Ascending aorta (tissue), 2 donors: ENCODE measurements around the gene CREB5. TPM values are rescaled to one million over a fixed set of nuclear protein-coding genes. Genes with fewer than 3 reads are reported as not detected.

Experiments
- DNase-seq, 2 donors: peaks; one replicate each; pipeline ENCODE4 v3.0.0-alpha.2; 2019; ENCODE audit warnings: low spot score in 2 of 2
- H3K27ac ChIP-seq, 2 donors: fragments of 200-600 bp; sonication (generic); one replicate each; pipeline ENCODE4 v1.5.1; 2016 to 2017; ENCODE audit warnings: mild to moderate bottlenecking in 1 of 2
- H3K27me3 ChIP-seq: fragments of 200-600 bp; sonication (generic); one replicate; pipeline ENCODE4 v1.5.1; 2017
- H3K36me3 ChIP-seq, 2 donors: fragments of 200-600 bp; sonication (generic); one replicate each; pipeline ENCODE4 v1.5.1; 2016
- H3K4me1 ChIP-seq, 2 donors: fragments of 200-600 bp; sonication (generic); one replicate each; pipeline ENCODE4 v1.5.1; 2016 to 2017; ENCODE audit warnings: mild to moderate bottlenecking in 1 of 2
- H3K4me3 ChIP-seq, 2 donors: fragments of 200-600 bp; sonication (generic); one replicate each; pipeline ENCODE4 v1.5.1; 2016 to 2017; ENCODE audit warnings: mild to moderate bottlenecking in 1 of 2
- H3K9me3 ChIP-seq, 2 donors: fragments of 200-600 bp; sonication (generic); one replicate each; pipeline ENCODE4 v1.5.1; 2016
- CTCF ChIP-seq, 3 experiments: fragments of 200-600 bp in 2 of 3; fragments of 450-650 bp in 1 of 3; sonication (generic) in 2 of 3; IDR thresholded peaks; one replicate each; pipeline ENCODE4 v1.5.1; 2016 to 2019; ENCODE audit warnings: antibody characterized with exemption in 3 of 3, mild to moderate bottlenecking in 1 of 3, moderate library complexity in 1 of 3
- intact Hi-C: fragments of 100-400 bp; cut with DNase I; formaldehyde crosslinking; loops from one replicate; pipeline ENCODE4 v1.15.1; 2023
- total RNA-seq: library from RNA; depleted of rRNA; stranded (reverse); fragments of >200 nt; gene quantifications from one replicate; pipeline ENCODE4 v1.1.0, GENCODE V29; 2016

The CREB5 gene
- total RNA-seq, 1 donor from 2014 or later = 143 TPM

GRCh38 chr7:28373990-28374389, 38.3 kb upstream of the CREB5 start:
- no peak for DNase-seq
- no peaks in the 10 kb centered on the region for H3K4me1 ChIP-seq
- H3K9me3 ChIP-seq = no peaks in the 10 kb centered on the region
- intact Hi-C loops = no loop called here
- no peaks in the 10 kb centered on the region for H3K27me3 ChIP-seq
- no peak for TF ChIP-seq CTCF (IDR thresholded peaks at IDR 0.05)
- H3K4me3 ChIP-seq = no peak overlapping the region
- no peaks in the 10 kb centered on the region for H3K36me3 ChIP-seq
- H3K27ac ChIP-seq = no peak overlapping the region

GRCh38 chr7:28375729-28376128, 36.6 kb upstream of the CREB5 start:
- H3K27ac ChIP-seq = no peak overlapping the region
- intact Hi-C loops = no loop called here
- H3K4me1 ChIP-seq = no peaks in the 10 kb centered on the region
- no peaks in the 10 kb centered on the region for H3K27me3 ChIP-seq
- no peak overlapping the region for H3K4me3 ChIP-seq
- H3K9me3 ChIP-seq = no peaks in the 10 kb centered on the region
- H3K36me3 ChIP-seq = no peaks in the 10 kb centered on the region
- DNase-seq = no peak
- TF ChIP-seq CTCF (IDR thresholded peaks at IDR 0.05) = no peak

GRCh38 chr7:28376634-28377033, 35.7 kb upstream of the CREB5 start:
- Histone ChIP-seq H3K4me1 (no peaks in the 10 kb centered on the region), H3K27me3 (no peaks in the 10 kb centered on the region), H3K4me3 (no peak overlapping the region), H3K9me3 (no peaks in the 10 kb centered on the region), H3K27ac (no peak overlapping the region), H3K36me3 (no peaks in the 10 kb centered on the region)
- no peak for TF ChIP-seq CTCF (IDR thresholded peaks at IDR 0.05)
- intact Hi-C loops = no loop called here
- no peak for DNase-seq

- no peak overlapping the region for H3K4me3 ChIP-seq
These were observed 33.7 kb upstream of the CREB5 start for GRCh38 chr7:28378574-28379149.

GRCh38 chr7:28381466-28381865, 30.9 kb upstream of the CREB5 start:
- no peaks in the 10 kb centered on the region for H3K36me3 ChIP-seq
- H3K4me1 ChIP-seq = no peaks in the 10 kb centered on the region
- H3K27me3 ChIP-seq = no peaks in the 10 kb centered on the region
- DNase-seq = no peak
- H3K9me3 ChIP-seq = no peaks in the 10 kb centered on the region
- no peak for TF ChIP-seq CTCF (IDR thresholded peaks at IDR 0.05)
- intact Hi-C loops = no loop called here
- H3K27ac ChIP-seq = no peak overlapping the region
- H3K4me3 ChIP-seq = no peak overlapping the region

More at GRCh38 chr7:28378574-28379149, 33.7 kb upstream of the CREB5 start:
- no peaks in the 10 kb centered on the region for H3K27me3 ChIP-seq
- no peak for TF ChIP-seq CTCF (IDR thresholded peaks at IDR 0.05)
- H3K36me3 ChIP-seq = no peaks in the 10 kb centered on the region
- DNase-seq = no peak
- intact Hi-C loops = no loop called here
- no peak overlapping the region for H3K27ac ChIP-seq
- H3K4me1 ChIP-seq = no peaks in the 10 kb centered on the region
- H3K9me3 ChIP-seq = no peaks in the 10 kb centered on the region

- Histone ChIP-seq H3K27ac (no peak overlapping the region), H3K4me1 (no peaks in the 10 kb centered on the region), H3K9me3 (no peaks in the 10 kb centered on the region), H3K27me3 (no peaks in the 10 kb centered on the region), H3K36me3 (no peaks in the 10 kb centered on the region), H3K4me3 (no peak overlapping the region)
- intact Hi-C loops = no loop called here
- no peak for DNase-seq
- TF ChIP-seq CTCF (IDR thresholded peaks at IDR 0.05) = no peak
These were observed 30.2 kb upstream of the CREB5 start for GRCh38 chr7:28382144-28382543.
